ENCODE data around the gene CCDC180.
"Not testable (repeated sequence)": the region's sequence is repeated elsewhere in the genome, so short reads cannot be mapped to it uniquely, and the experiment has no call there.

The CCDC180 gene

DNA sequence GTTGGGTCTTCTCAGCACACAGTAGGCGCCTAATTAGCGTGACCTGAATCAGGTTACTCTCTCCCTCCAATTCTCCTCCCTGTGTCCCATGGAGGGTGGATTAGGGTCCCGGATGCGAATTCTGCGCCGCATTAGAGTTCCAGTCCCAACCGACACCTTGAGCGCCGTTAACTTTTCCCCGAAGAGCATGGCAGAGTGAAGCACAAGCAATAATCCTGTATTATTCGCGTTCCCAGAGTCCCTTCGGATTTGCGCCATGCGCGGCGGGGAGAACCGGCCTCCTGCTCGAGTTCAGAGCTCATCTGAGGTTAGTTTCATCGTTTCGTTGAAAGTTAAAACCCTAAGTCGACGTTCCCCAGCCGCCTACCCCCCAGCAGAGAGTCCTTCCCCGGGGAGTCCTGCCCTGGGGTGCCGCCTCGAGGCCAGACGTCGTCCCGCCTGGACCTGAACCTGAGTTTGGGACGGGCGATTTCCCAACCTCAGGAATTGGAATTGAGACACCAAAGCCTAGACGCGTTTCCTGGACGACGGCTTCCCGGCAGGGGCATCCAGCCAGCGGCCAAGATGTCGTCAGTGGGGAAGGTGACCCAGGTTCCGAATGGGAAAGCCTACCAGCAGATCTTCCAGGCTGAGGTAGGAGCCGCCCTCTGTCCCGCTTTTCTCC lies at the start of gene CCDC180:
Gene CCDC180, plus strand, starts transcription at position 160 of the 664 bp plus-strand sequence. Its CDS starts 405 bp downstream, at position 565.
- no peak within 1 kb of the TSS for H3K27ac Mint-ChIP-seq
- no peaks in the 10 kb centered on the region for H3K27me3 Mint-ChIP-seq (ENCODE audit: low read depth)
- H3K36me3 Mint-ChIP-seq (ENCODE audit: low read depth): no peaks in the 10 kb centered on the region
- peaks cover 8% of the 10 kb centered on the region for H3K9me3 Mint-ChIP-seq
- DNase-seq (ENCODE audit: low spot score): no peak
- H3K4me3 Mint-ChIP-seq: no peak within 1 kb of the TSS
- no peaks in the 10 kb centered on the region for H3K4me1 Mint-ChIP-seq (ENCODE audit: low read depth)

DNA sequence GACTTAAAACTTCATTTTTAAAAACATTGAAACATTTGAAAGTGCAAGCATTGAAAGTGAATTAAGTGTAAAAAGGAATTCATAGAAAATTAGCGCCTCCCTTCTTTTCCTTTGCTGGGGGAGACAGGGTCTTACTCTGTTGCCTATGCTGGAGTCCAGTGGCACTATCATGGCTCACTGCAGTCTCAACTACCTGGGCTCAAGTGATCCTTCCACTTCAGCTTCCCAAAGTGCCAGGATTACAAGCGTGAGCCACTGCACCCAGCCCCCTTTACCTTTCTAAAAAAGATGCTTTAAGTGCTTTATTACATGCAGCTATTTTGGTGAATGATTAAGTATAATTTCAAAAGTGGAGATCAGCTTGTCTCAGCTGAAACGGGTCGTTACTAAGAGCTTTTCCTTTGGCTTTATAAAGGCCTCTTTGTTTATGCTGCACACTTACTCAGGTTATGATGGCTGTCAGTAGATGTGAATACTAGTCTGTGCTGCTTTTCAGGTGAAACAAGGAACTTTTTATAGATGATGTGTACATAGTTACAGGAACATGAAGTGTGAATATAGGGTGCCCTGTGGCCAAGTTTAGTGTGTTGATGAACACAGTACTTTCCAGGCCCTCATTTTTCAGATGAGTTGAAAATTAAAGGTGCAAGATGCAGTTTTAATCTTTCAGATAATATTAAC lies 47.5 kb upstream of the CCDC180 start:
- not testable (repeated sequence) for H3K4me1 Mint-ChIP-seq (ENCODE audit: low read depth); H3K9me3 Mint-ChIP-seq; H3K27ac Mint-ChIP-seq; DNase-seq (ENCODE audit: low spot score); H3K4me3 Mint-ChIP-seq; H3K36me3 Mint-ChIP-seq (ENCODE audit: low read depth); H3K27me3 Mint-ChIP-seq (ENCODE audit: low read depth)

- Mint-ChIP-seq H3K4me3 (no peak overlapping the region), H3K27me3 (ENCODE audit: low read depth) (no peaks in the 10 kb centered on the region), H3K36me3 (ENCODE audit: low read depth) (no peaks in the 10 kb centered on the region), H3K9me3 (no peaks in the 10 kb centered on the region), H3K4me1 (ENCODE audit: low read depth) (no peaks in the 10 kb centered on the region), H3K27ac (no peak overlapping the region)
- no peak for DNase-seq (ENCODE audit: low spot score)
These were observed 36.2 kb upstream of the CCDC180 start for GRCh38 chr9:97271292-97271691.

DNA sequence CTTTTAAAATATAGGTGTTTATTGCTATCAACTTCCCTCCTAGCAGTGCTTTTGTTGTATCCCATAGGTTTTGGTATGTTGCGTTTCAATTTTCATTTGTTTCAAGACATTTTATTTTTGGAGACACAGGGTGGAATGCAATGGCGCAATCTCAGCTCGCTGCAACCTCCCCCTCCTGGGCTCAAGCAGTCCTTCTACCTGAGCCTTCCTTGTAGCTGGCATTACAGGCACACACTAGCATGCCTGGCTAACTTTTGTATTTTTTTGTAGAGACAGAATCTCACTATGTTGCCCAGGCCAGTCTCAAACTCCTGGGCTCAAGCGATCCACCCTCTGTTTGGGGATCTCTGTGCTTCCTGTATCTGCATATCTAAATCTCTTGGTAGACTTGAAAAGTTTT lies 35.4 kb upstream of the CCDC180 start:
- no peak overlapping the region for H3K4me3 Mint-ChIP-seq
- no peak overlapping the region for H3K27ac Mint-ChIP-seq
- no peak for DNase-seq (ENCODE audit: low spot score)
- H3K36me3 Mint-ChIP-seq (ENCODE audit: low read depth): no peaks in the 10 kb centered on the region
- H3K4me1 Mint-ChIP-seq (ENCODE audit: low read depth): no peaks in the 10 kb centered on the region
- H3K9me3 Mint-ChIP-seq: no peaks in the 10 kb centered on the region
- no peaks in the 10 kb centered on the region for H3K27me3 Mint-ChIP-seq (ENCODE audit: low read depth)

- Mint-ChIP-seq H3K9me3 (no peaks in the 10 kb centered on the region), H3K27me3 (ENCODE audit: low read depth) (no peaks in the 10 kb centered on the region), H3K4me1 (ENCODE audit: low read depth) (no peaks in the 10 kb centered on the region), H3K27ac (no peak overlapping the region), H3K36me3 (ENCODE audit: low read depth) (peaks cover 14% of the 10 kb centered on the region), H3K4me3 (no peak overlapping the region)
- no peak for DNase-seq (ENCODE audit: low spot score)
These were observed 31.1 kb upstream of the CCDC180 start for GRCh38 chr9:97276310-97276852.

- Mint-ChIP-seq H3K27me3 (ENCODE audit: low read depth) (no peaks in the 10 kb centered on the region), H3K4me1 (ENCODE audit: low read depth) (no peaks in the 10 kb centered on the region), H3K36me3 (ENCODE audit: low read depth) (peaks cover 15% of the 10 kb centered on the region)
These were observed 29.5 kb upstream of the CCDC180 start for GRCh38 chr9:97277953-97278352.

DNA sequence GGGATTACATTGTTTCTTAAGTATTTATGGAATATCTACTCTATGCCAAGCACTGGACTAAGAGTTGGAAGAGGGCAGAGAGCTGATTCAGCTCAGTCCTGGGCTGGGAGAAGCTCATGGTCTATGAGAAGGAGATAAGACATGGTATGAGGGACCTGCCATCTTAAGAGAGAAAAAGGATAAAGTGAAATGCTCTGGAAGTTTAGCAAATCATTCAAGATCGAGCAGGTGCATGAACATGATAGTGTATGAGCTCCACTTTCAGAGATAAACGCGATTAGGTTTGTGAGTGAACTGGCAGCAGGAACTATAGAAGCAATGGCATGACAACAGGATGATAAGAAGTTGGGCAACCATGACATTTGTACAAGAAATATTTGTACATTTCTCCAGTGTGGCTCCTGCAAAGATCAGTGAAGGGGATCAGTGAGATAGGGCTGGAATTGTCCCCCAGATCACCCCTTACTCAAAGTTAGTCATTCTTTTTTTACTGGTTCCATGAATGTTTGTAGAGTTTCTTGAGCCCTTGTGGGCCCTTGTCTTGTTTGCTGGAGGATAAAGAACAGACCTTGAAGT lies 26.6 kb upstream of the CCDC180 start:
- Mint-ChIP-seq H3K4me1 (ENCODE audit: low read depth) (no peaks in the 10 kb centered on the region), H3K9me3 (peaks cover 9% of the 10 kb centered on the region), H3K27ac (no peak overlapping the region), H3K27me3 (ENCODE audit: low read depth) (no peaks in the 10 kb centered on the region), H3K36me3 (ENCODE audit: low read depth) (peaks cover 25% of the 10 kb centered on the region), H3K4me3 (no peak overlapping the region)
- no peak for DNase-seq (ENCODE audit: low spot score)

More at GRCh38 chr9:97277953-97278352, 29.5 kb upstream of the CCDC180 start:
- H3K4me3 Mint-ChIP-seq: no peak overlapping the region
- DNase-seq (ENCODE audit: low spot score): no peak
- H3K9me3 Mint-ChIP-seq: no peaks in the 10 kb centered on the region
- H3K27ac Mint-ChIP-seq: no peak overlapping the region

DNA sequence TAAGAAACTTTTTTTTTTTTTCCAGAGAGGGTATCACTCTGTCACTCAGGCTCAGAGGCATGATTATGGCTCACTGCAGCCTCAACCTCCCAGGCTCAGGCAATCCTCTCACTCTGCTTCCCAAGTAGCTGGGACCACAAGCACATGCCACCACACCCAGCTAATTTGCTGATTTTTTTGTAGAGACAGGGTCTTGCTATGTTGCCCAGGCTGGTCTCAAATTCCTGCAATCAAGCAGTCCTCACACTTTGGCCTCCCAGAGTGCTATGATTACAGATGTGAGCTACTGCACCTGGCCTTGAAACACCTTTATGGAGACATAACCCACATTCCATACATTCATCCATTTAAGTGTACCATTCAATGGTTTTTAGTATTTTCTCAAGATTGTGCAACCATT lies 23.7 kb upstream of the CCDC180 start:
- Mint-ChIP-seq H3K27ac (no peak overlapping the region), H3K36me3 (ENCODE audit: low read depth) (peaks cover 41% of the 10 kb centered on the region), H3K4me1 (ENCODE audit: low read depth) (no peaks in the 10 kb centered on the region), H3K4me3 (no peak overlapping the region), H3K9me3 (peaks cover 15% of the 10 kb centered on the region), H3K27me3 (ENCODE audit: low read depth) (no peaks in the 10 kb centered on the region)
- DNase-seq (ENCODE audit: low spot score): no peak

DNA sequence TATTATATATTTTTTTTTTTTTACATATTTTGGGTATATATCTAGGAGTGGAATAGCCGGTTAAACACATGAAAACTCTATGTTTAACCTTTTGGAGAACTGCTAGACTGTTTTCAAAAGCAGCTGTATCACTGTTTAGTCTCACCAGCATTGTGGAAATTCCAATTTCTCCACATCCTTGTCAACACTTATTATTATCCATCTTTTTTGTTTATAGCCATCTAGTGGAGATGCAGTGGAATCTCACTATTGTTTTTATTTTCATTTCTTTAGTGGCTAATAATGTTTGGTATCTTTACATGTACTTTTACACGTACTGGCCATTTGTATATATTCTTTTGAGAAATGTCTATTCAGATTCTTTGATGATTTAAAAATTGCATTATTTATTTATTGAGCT lies 22.7 kb upstream of the CCDC180 start:
- Mint-ChIP-seq H3K36me3 (ENCODE audit: low read depth) (peaks cover 41% of the 10 kb centered on the region), H3K27me3 (ENCODE audit: low read depth) (no peaks in the 10 kb centered on the region), H3K4me1 (ENCODE audit: low read depth) (no peaks in the 10 kb centered on the region), H3K4me3 (no peak overlapping the region), H3K9me3 (peaks cover 15% of the 10 kb centered on the region), H3K27ac (no peak overlapping the region)
- DNase-seq (ENCODE audit: low spot score): no peak

DNA sequence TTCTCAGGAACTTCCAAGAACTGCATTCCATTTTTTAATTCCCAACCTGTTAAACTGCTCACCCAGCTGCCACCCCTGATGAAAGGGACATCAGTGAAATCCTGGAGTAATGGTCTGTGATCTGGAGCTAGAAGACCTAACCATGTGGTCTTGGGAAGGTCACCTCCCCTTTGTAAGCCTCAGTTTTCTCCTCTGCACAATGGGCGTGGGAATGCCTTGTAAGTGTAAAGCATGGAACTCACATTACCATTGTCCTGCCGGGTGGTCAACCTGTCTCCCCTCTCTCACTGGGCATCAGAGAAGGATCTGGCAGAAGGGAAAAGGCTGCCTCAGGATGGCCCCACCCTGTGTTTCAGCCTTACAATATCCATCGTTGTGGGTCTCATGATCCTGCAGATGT lies 15.3 kb upstream of the CCDC180 start:
- no peaks in the 10 kb centered on the region for H3K27me3 Mint-ChIP-seq (ENCODE audit: low read depth)
- no peaks in the 10 kb centered on the region for H3K4me1 Mint-ChIP-seq (ENCODE audit: low read depth)
- H3K36me3 Mint-ChIP-seq (ENCODE audit: low read depth): peaks cover 14% of the 10 kb centered on the region
- H3K27ac Mint-ChIP-seq: no peak overlapping the region
- H3K9me3 Mint-ChIP-seq: peaks cover under 1% of the 10 kb centered on the region
- DNase-seq (ENCODE audit: low spot score): no peak
- H3K4me3 Mint-ChIP-seq: no peak overlapping the region

DNA sequence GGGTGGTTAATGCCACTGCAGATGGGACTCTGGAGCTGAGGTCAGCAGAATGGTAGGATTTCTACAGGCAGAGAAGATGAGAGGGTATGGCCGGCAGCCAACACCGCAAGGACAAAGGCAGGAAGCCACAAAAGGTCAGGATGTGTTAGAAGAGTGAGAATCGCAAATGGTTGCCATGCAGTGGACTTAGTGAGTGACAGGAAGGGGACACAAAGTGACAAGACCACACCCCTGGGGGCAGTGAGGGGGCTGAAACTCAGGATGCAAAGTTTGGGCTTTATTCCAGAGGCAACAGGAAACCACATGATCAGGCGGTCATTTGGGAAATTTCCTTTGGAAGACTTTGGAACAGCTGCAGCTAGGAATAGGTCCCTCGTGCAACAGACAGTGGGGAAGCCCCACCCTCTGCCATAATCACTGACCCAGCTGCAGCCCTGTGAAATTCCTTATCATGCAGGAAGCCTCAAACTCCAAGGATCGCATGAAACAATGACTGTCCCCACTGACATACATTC lies 14.2 kb upstream of the CCDC180 start:
- DNase-seq (ENCODE audit: low spot score): no peak
- Mint-ChIP-seq H3K4me1 (ENCODE audit: low read depth) (no peaks in the 10 kb centered on the region), H3K27me3 (ENCODE audit: low read depth) (no peaks in the 10 kb centered on the region), H3K9me3 (peaks cover 10% of the 10 kb centered on the region), H3K27ac (no peak overlapping the region), H3K36me3 (ENCODE audit: low read depth) (peaks cover 5% of the 10 kb centered on the region), H3K4me3 (no peak overlapping the region)

GRCh38 chr9:97293818-97294217 lies 13.6 kb upstream of the CCDC180 start:
- no peak for DNase-seq (ENCODE audit: low spot score)
- Mint-ChIP-seq H3K9me3 (peaks cover 10% of the 10 kb centered on the region), H3K27me3 (ENCODE audit: low read depth) (no peaks in the 10 kb centered on the region), H3K4me1 (ENCODE audit: low read depth) (peaks cover 3% of the 10 kb centered on the region), H3K36me3 (ENCODE audit: low read depth) (peaks cover 3% of the 10 kb centered on the region), H3K27ac (no peak overlapping the region), H3K4me3 (no peak overlapping the region)

- H3K4me3 Mint-ChIP-seq: no peak overlapping the region
- no peak for DNase-seq (ENCODE audit: low spot score)
- H3K4me1 Mint-ChIP-seq (ENCODE audit: low read depth): peaks cover 7% of the 10 kb centered on the region
- H3K27me3 Mint-ChIP-seq (ENCODE audit: low read depth): no peaks in the 10 kb centered on the region
- H3K36me3 Mint-ChIP-seq (ENCODE audit: low read depth): no peaks in the 10 kb centered on the region
- H3K9me3 Mint-ChIP-seq: peaks cover 15% of the 10 kb centered on the region
- no peak overlapping the region for H3K27ac Mint-ChIP-seq
These were observed 9.6 kb upstream of the CCDC180 start for GRCh38 chr9:97297889-97298288.

GRCh38 chr9:97299809-97300414 lies 7.5 kb upstream of the CCDC180 start:
- H3K36me3 Mint-ChIP-seq (ENCODE audit: low read depth): no peaks in the 10 kb centered on the region
- no peak overlapping the region for H3K27ac Mint-ChIP-seq
- H3K4me1 Mint-ChIP-seq (ENCODE audit: low read depth): peaks cover 7% of the 10 kb centered on the region
- H3K27me3 Mint-ChIP-seq (ENCODE audit: low read depth): no peaks in the 10 kb centered on the region
- H3K4me3 Mint-ChIP-seq: no peak overlapping the region
- no peak for DNase-seq (ENCODE audit: low spot score)
- H3K9me3 Mint-ChIP-seq: peaks cover 22% of the 10 kb centered on the region
